ENCODE measurements around the gene CPXM2. TPM values are rescaled to one million over a fixed set of nuclear protein-coding genes. Genes with fewer than 3 reads are reported as not detected.

CPXM2 gene
- total RNA-seq, 2 experiments from 2014 or later = not detected

DNA sequence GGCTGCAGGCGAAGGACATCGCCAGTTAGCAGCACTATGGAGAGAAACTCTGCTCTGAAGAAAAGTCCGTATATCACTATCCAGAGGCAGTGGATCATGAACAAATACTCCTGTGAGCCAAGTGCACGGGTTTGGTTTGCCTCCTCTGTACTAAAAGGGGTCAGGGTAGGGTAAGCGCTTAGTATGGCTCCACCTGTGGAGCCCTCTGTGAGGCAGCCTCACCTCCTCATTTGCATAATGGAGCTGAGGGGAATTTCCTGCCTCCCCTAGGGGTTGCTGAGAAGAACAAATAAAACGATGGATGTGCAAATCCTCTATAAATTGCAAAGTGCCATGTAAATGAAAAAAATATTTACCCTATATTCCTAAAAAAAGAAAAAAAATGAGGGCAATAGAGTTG is 162.1 kb downstream of the CPXM2 start:
- Mint-ChIP-seq H3K36me3 (ENCODE audit: low read depth) (no peaks in the 10 kb centered on the region), H3K9me3 (peaks cover 3% of the 10 kb centered on the region), H3K27me3 (no peaks in the 10 kb centered on the region), H3K27ac (no peak overlapping the region), H3K4me1 (ENCODE audit: low read depth) (no peaks in the 10 kb centered on the region), H3K4me3 (no peak overlapping the region)
- intact Hi-C loops (cut with DNase I, micrococcal nuclease) = no loop called here
- ChIA-PET POLR2A (no interaction called here), CTCF (no interaction called here)
- peaks cover 0 to 18% of the 10 kb centered on the region in 2 experiments for H3K9me3 ChIP-seq (ENCODE audit: control insufficient read depth in 1 of 2, insufficient read depth in 1 of 2, low read length in 2 of 2)
- H3K4me3 ChIP-seq (ENCODE audit: low read length) = no peak overlapping the region
- H3K27me3 ChIP-seq (ENCODE audit: control insufficient read depth in 1 of 2, insufficient read depth in 2 of 2, low read length in 2 of 2) = no peaks in the 10 kb centered on the region
- no peak overlapping the region for H3K27ac ChIP-seq (ENCODE audit: low read depth in 1 of 2, low read length in 2 of 2)
- no peaks in the 10 kb centered on the region for H3K36me3 ChIP-seq (ENCODE audit: insufficient read depth, low read length)
- TF ChIP-seq, protein P1, sequence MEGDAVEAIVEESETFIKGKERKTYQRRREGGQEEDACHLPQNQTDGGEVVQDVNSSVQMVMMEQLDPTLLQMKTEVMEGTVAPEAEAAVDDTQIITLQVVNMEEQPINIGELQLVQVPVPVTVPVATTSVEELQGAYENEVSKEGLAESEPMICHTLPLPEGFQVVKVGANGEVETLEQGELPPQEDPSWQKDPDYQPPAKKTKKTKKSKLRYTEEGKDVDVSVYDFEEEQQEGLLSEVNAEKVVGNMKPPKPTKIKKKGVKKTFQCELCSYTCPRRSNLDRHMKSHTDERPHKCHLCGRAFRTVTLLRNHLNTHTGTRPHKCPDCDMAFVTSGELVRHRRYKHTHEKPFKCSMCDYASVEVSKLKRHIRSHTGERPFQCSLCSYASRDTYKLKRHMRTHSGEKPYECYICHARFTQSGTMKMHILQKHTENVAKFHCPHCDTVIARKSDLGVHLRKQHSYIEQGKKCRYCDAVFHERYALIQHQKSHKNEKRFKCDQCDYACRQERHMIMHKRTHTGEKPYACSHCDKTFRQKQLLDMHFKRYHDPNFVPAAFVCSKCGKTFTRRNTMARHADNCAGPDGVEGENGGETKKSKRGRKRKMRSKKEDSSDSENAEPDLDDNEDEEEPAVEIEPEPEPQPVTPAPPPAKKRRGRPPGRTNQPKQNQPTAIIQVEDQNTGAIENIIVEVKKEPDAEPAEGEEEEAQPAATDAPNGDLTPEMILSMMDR (IDR thresholded peaks at IDR 0.05) = no peak
- ATAC-seq (ENCODE audit: poor library complexity) (no peak), DNase-seq (no peak)
- H3K4me1 ChIP-seq (ENCODE audit: insufficient read depth, low read length) = no peaks in the 10 kb centered on the region

- no peaks in the 10 kb centered on the region for H3K9me3 Mint-ChIP-seq
- no peak overlapping the region for H3K27ac Mint-ChIP-seq
- no peaks in the 10 kb centered on the region for H3K36me3 Mint-ChIP-seq (ENCODE audit: low read depth)
- TF ChIP-seq, protein P1 (IDR thresholded peaks at IDR 0.05) = no peak
- no peak overlapping the region for H3K4me3 ChIP-seq (ENCODE audit: low read length)
- ChIA-PET CTCF (no interaction called here), POLR2A (no interaction called here)
- H3K4me3 Mint-ChIP-seq = no peak overlapping the region
- no peaks in the 10 kb centered on the region for H3K4me1 Mint-ChIP-seq (ENCODE audit: low read depth)
- intact Hi-C loops (cut with DNase I, micrococcal nuclease) = no loop called here
- H3K27ac ChIP-seq (ENCODE audit: low read depth in 1 of 2, low read length in 2 of 2) = no peak overlapping the region
- ATAC-seq (ENCODE audit: poor library complexity) = no peak
- no peaks in the 10 kb centered on the region for H3K27me3 ChIP-seq (ENCODE audit: control insufficient read depth in 1 of 2, insufficient read depth in 2 of 2, low read length in 2 of 2)
- DNase-seq = no peak
- peaks cover 0 to 18% of the 10 kb centered on the region in 2 experiments for H3K9me3 ChIP-seq (ENCODE audit: control insufficient read depth in 1 of 2, insufficient read depth in 1 of 2, low read length in 2 of 2)
- H3K27me3 Mint-ChIP-seq = no peaks in the 10 kb centered on the region
- H3K36me3 ChIP-seq (ENCODE audit: insufficient read depth, low read length) = no peaks in the 10 kb centered on the region
- no peaks in the 10 kb centered on the region for H3K4me1 ChIP-seq (ENCODE audit: insufficient read depth, low read length)
Observed at GRCh38 chr10:123726836-123727235, 164.8 kb downstream of the CPXM2 start.

GRCh38 chr10:123726381-123726780 is 165.2 kb downstream of the CPXM2 start:
- TF ChIP-seq, protein P1 (IDR thresholded peaks at IDR 0.05) = no peak
- Histone ChIP-seq H3K27me3 (ENCODE audit: control insufficient read depth in 1 of 2, insufficient read depth in 2 of 2, low read length in 2 of 2) (no peaks in the 10 kb centered on the region), H3K36me3 (ENCODE audit: insufficient read depth, low read length) (no peaks in the 10 kb centered on the region), H3K4me1 (ENCODE audit: insufficient read depth, low read length) (no peaks in the 10 kb centered on the region), H3K27ac (ENCODE audit: low read depth in 1 of 2, low read length in 2 of 2) (no peak overlapping the region), H3K4me3 (ENCODE audit: low read length) (no peak overlapping the region), H3K9me3 (ENCODE audit: control insufficient read depth in 1 of 2, insufficient read depth in 1 of 2, low read length in 2 of 2) (peaks cover 0 to 16% of the 10 kb centered on the region in 2 experiments)
- no peaks in the 10 kb centered on the region for H3K4me1 Mint-ChIP-seq (ENCODE audit: low read depth)
- no peak overlapping the region for H3K4me3 Mint-ChIP-seq
- intact Hi-C loops (cut with DNase I, micrococcal nuclease) = no loop called here
- no peaks in the 10 kb centered on the region for H3K9me3 Mint-ChIP-seq
- DNase-seq (no peak), ATAC-seq (ENCODE audit: poor library complexity) (no peak)
- H3K27ac Mint-ChIP-seq = no peak overlapping the region
- POLR2A ChIA-PET = no interaction called here
- CTCF ChIA-PET = no interaction called here
- no peaks in the 10 kb centered on the region for H3K36me3 Mint-ChIP-seq (ENCODE audit: low read depth)
- no peaks in the 10 kb centered on the region for H3K27me3 Mint-ChIP-seq

All from CD4-positive, alpha-beta T cell (primary cell).